WI38 (cell line): Measurements from ENCODE around the gene CCDC171.
"Not testable (repeated sequence)": the region's sequence is repeated elsewhere in the genome, so short reads cannot be mapped to it uniquely, and the experiment has no call there.

ENCODE experiments used
- H3K4me3 ChIP-seq: 2 replicates; pipeline ENCODE4 v1.5.1; 2011; ENCODE audit warnings: low read depth, mild to moderate bottlenecking, control low read depth, low read length
- TF ChIP-seq, protein P1 (sequence below): IDR thresholded peaks from 2 replicates; pipeline ENCODE4 v1.5.1; 2012; ENCODE audit warnings: low read depth, mild to moderate bottlenecking, control low read depth, low read length

Gene CCDC171

DNA sequence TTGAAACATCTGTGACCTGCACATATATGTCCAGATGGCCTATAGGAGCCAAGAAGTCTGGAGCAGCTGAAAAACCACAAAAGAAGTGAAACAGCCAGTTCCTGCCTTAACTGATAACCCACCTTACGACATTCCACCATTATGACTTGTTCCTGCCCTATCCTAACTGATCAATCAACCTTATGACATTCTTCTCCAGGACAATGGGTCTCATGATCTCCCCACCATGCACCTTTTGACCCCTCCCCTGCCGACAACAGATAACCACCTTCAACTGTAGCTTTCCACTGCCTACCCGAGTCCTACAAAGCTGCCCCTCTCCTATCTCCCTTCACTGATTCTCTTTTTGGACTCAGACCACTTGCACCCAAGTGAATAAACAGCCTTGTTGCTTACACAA, 233.8 kb downstream of the CCDC171 start:
- TF ChIP-seq, protein P1, sequence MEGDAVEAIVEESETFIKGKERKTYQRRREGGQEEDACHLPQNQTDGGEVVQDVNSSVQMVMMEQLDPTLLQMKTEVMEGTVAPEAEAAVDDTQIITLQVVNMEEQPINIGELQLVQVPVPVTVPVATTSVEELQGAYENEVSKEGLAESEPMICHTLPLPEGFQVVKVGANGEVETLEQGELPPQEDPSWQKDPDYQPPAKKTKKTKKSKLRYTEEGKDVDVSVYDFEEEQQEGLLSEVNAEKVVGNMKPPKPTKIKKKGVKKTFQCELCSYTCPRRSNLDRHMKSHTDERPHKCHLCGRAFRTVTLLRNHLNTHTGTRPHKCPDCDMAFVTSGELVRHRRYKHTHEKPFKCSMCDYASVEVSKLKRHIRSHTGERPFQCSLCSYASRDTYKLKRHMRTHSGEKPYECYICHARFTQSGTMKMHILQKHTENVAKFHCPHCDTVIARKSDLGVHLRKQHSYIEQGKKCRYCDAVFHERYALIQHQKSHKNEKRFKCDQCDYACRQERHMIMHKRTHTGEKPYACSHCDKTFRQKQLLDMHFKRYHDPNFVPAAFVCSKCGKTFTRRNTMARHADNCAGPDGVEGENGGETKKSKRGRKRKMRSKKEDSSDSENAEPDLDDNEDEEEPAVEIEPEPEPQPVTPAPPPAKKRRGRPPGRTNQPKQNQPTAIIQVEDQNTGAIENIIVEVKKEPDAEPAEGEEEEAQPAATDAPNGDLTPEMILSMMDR, result no peak
- H3K4me3 ChIP-seq, result no peak overlapping the region

DNA sequence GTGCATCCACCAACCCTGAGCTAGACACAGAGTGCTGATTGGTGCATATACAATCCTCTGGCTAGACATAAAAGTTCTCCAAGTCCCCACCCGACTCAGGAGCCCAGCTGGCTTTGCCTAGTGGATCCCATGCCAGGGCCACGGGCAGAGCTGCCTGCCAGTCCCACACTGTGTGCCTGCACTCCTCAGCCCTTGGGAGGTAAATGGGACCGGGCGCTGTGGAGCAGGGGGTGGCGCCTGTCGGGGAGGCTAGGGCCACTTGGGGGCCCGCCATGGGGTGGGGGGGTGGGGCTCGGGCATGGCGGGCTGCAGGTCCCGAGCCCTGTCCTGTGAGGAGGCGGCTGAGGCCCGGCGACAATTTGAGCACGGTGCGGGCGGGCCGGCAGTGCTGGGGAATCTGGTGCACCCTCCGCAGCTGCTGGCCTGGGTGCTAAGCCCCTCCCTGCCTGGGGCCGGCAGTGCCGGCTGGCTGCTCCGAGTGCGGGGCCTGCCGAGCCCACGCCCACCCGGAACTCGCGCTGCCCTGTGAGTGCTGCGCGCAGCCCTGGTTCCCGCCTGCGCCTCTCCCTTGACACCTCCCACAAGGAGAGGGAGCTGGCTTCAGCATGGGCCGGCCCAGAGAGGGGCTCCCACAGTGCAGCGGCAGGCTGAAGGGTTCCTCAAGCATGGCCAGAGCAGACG, 257.5 kb downstream of the CCDC171 start:
- H3K4me3 ChIP-seq, result not testable (repeated sequence)

DNA sequence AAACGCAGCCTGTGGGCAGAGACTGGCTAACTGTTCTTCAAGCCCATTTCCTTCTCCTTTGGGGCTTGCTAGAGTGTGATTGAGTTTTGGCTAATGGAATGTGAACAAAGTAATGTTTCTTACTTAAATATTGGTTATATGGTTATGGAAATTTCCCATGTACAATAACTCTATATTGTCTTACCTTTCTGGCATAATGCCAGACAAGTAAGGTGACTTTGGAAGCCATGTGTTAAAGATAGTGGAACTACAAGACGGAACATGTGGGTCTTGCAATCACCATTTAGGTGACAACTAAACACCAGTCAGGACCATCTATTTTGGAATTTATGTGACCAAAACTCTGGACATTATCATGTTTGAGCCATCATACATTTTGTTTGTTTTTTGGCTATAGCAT, 260.2 kb downstream of the CCDC171 start:
- no peak overlapping the region for H3K4me3 ChIP-seq
- TF ChIP-seq, protein P1, result no peak

DNA sequence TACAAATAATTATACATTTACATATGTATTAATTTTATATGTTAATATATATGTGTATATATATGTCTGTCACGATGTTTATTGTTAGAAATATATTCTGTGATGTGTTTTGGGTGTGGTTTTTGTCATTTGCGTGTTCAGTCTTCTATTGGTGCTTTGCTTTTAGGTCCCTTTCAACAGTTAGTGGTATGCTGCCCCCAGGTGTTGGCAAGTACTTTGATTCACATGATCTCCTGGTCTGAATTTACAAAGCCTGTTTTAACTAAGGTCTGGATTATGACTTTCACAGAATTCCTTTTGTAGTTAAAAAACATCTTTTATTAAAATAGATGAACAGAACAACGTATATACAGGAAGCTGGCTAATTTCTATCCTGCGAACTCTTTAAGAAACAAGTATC, 271.5 kb downstream of the CCDC171 start:
- no peak overlapping the region for H3K4me3 ChIP-seq
- TF ChIP-seq, protein P1, result no peak

DNA sequence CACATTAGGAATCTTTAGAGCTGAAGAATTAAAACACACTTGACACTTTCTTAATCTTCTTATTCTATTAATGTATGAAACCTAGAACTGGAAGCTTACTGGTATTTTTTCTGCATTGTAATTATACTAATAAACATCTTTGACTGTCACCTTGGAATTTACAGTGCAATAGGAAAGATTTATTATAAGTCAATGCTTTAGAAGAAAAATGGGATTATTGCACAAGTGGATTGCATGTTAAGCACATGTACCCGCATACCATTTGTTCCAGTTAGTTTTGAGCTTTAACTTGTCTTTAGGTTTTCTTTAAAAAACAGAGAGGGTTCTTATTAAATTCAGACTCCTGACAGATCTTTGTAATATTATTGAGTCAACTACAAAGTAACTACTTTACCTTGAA, 278.5 kb downstream of the CCDC171 start:
- H3K4me3 ChIP-seq, result no peak overlapping the region
- TF ChIP-seq, protein P1, result no peak

DNA sequence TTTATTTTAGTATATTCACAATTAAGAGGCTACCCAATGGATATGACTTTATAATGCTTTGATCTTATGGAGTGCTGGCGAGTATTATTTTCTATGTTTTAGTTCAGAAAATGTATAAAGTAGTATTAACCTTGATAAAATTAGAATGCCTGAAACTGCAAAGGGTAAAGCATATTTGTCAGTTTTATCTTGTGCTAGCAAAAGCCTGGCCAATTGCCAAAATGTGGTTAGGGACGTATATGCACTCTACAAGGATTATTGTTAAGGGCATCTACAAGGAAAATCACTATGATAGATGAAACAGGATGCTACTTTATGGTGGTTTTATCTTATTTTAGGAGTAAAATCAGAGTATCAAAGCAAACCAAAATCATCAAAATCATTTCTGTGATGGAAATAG, 281.7 kb downstream of the CCDC171 start:
- H3K4me3 ChIP-seq, result no peak overlapping the region
- TF ChIP-seq, protein P1, result no peak

DNA sequence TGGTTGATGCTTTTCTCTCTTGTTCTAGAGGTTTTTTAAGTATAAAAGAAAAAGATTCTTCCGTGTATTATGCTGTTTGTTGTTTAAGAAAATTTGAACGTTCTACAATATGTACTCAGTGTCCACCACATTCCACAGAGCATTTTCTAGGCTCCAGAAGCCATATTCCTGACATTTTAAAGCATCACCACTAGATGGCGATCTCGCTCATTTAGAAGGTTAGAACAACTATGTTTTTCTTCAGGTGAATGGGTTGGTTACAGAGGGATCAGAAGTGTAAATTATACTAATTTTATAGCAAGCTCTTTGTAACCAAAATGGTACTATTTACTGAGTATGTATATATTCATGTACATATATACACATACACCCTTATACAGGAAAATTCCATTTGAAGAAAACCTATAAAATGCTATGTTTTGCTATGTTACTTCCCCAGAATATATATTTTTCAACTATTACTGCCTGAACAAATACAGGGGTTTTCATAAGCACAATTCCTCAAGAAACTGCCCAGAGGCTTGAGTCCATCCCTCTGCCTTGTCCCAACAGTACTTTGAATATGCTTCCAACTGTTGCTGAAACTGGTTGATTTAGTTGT, 284.3 kb downstream of the CCDC171 start:
- TF ChIP-seq, protein P1, result peak; percentile 52; the same call in 1 of the 2 replicates
- no peak overlapping the region for H3K4me3 ChIP-seq
